K562 (cell line): ENCODE data around the gene BTF3L4.

Experiments used
- DPF2 ChIP-seq: fragments of 450-650 bp; IDR thresholded peaks from 2 replicates; pipeline ENCODE4 v1.6.1; 2016
- RAD21 ChIP-seq, 2 experiments: fragments of 250-450 bp in 1 of 2; fragments of 450-650 bp in 1 of 2; sonication (Bioruptor Pico) in 1 of 2; formaldehyde crosslinking in 1 of 2; IDR thresholded peaks in 1 of 2; conservative IDR thresholded peaks in 1 of 2; 2 replicates each; pipeline versions ENCODE4 v1.4.0 to v1.8.0; 2020 to 2022; ENCODE audit warnings: mild to moderate bottlenecking in 2 of 2, moderate library complexity in 1 of 2

GRCh38 chr1:52112489-52112888, 56.4 kb downstream of the BTF3L4 start:
- TF ChIP-seq DPF2: no peak
- TF ChIP-seq RAD21 (CRISPR knock-in tag; conservative IDR thresholded peaks at IDR 0.05 in 1 of 2, IDR thresholded peaks at IDR 0.05 in 1 of 2): no peak
